ENCODE data around the gene XRN2. TPM values are rescaled to one million over a fixed set of nuclear protein-coding genes. Genes with fewer than 3 reads are reported as not detected.

XRN2 gene
- total and polyA plus RNA-seq, 9 donors = 35.8 to 65.8 (median 50.2) TPM

DNA sequence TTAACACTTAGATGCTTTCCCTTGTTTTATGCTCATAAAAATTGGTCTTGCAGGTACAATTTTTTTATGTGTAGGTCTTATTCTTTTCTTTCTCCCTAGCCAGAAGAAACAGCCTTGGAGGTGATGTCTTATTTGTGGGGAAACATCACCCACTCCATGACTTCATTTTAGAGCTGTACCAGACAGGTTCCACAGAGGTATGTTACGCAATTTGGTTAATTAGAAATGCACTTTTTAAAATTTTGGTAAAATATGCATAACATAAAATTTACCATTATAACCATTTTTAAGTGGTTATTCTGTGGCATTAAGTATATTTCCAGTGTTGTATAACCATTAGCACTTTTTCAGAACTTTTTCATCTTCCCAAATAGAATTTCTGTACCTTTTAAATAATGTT is 52.9 kb downstream of the XRN2 start:
- no peaks in the 10 kb centered on the region for H3K9me3 ChIP-seq
- no peaks in the 10 kb centered on the region for H3K36me3 ChIP-seq
- intact Hi-C loops (cut with DNase I) = no loop called here
- H3K4me1 ChIP-seq (ENCODE audit: insufficient read depth) = no peaks in the 10 kb centered on the region
- TF ChIP-seq EP300 (IDR thresholded peaks at IDR 0.05) (no peak), POLR2A (IDR thresholded peaks at IDR 0.05) (no peak)
- TF ChIP-seq, protein P1, sequence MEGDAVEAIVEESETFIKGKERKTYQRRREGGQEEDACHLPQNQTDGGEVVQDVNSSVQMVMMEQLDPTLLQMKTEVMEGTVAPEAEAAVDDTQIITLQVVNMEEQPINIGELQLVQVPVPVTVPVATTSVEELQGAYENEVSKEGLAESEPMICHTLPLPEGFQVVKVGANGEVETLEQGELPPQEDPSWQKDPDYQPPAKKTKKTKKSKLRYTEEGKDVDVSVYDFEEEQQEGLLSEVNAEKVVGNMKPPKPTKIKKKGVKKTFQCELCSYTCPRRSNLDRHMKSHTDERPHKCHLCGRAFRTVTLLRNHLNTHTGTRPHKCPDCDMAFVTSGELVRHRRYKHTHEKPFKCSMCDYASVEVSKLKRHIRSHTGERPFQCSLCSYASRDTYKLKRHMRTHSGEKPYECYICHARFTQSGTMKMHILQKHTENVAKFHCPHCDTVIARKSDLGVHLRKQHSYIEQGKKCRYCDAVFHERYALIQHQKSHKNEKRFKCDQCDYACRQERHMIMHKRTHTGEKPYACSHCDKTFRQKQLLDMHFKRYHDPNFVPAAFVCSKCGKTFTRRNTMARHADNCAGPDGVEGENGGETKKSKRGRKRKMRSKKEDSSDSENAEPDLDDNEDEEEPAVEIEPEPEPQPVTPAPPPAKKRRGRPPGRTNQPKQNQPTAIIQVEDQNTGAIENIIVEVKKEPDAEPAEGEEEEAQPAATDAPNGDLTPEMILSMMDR (IDR thresholded peaks at IDR 0.05) = no peak
- H3K27me3 ChIP-seq = no peaks in the 10 kb centered on the region
- no peak overlapping the region for H3K4me3 ChIP-seq
- 2 to 96% (median 46%) methylated on average over 1 of the region's 1 CpG for WGBS, 3 donors
- H3K27ac ChIP-seq = no peak overlapping the region
- no peak for DNase-seq

DNA sequence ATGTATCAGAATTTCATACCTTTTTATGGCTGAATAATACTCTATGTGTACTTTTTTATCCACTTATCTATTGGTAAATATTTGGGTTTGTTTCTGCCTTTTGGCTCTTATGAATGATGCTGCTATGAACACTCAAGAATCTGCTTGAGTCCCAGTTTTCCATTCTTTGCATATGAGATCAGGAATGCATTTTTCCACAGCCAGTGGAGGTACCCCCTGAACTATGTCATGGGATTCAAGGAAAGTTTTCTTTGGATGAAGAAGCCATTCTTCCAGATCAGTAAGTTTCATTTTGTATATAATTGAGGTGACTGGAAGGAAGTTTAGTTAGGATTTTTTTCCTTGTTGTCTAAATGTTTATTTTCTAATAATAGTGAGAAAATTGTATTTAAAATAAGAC is 53.3 kb downstream of the XRN2 start:
- no peaks in the 10 kb centered on the region for H3K4me1 ChIP-seq (ENCODE audit: insufficient read depth)
- TF ChIP-seq, protein P1 (IDR thresholded peaks at IDR 0.05) = no peak
- no peak for TF ChIP-seq EP300 (IDR thresholded peaks at IDR 0.05)
- no peak for TF ChIP-seq POLR2A (IDR thresholded peaks at IDR 0.05)
- no peak overlapping the region for H3K27ac ChIP-seq
- no peaks in the 10 kb centered on the region for H3K36me3 ChIP-seq
- no peaks in the 10 kb centered on the region for H3K9me3 ChIP-seq
- intact Hi-C loops (cut with DNase I) = no loop called here
- H3K27me3 ChIP-seq = no peaks in the 10 kb centered on the region
- DNase-seq = no peak
- H3K4me3 ChIP-seq = no peak overlapping the region

DNA sequence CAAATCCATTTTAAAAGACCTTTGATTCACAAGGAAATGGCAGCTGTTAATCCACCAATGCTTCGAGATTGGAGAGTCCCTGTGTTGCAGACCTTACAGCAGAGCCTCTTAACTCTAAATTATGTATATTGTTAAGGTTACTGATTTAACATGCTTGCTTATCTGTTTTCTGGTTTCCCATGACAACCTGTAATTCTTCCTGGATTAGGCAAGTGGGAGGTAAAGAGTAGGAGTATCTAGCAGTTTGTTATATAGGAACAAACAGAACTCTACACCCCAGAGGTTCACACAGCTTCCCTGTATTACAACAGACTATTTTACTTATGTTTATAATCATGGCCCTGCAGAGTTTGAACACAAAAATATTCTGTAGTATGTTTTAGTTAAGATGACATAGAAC is 54.7 kb downstream of the XRN2 start:
- no peak for TF ChIP-seq EP300 (IDR thresholded peaks at IDR 0.05)
- TF ChIP-seq, protein P1 (IDR thresholded peaks at IDR 0.05) = no peak
- TF ChIP-seq POLR2A (IDR thresholded peaks at IDR 0.05) = no peak
- Histone ChIP-seq H3K27me3 (no peaks in the 10 kb centered on the region), H3K4me3 (no peak overlapping the region), H3K9me3 (no peaks in the 10 kb centered on the region), H3K27ac (no peak overlapping the region), H3K36me3 (no peaks in the 10 kb centered on the region), H3K4me1 (ENCODE audit: insufficient read depth) (no peaks in the 10 kb centered on the region)
- intact Hi-C loops (cut with DNase I) = no loop called here
- DNase-seq = no peak
- 31 to 34% (median 34%) methylated on average over 1 of the region's 1 CpG for WGBS, 3 donors

DNA sequence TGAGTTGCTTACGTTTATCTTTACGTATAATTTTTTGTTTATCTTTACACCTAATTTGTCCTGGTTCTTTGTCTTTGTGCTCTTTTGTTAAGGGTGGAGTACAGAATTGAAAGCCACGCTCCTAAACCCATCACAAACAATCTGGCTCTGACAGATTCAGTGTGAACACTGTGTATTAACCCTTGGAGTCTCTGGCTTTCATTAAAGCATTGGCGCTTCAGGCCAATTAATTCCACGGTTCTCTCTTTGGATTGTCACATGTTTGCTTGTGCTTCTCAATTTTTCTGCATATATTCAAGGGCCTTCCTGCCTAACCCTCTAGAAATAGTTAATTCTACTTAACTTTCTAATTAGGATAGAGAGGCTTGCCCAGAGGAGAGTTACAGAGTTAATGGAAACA is 55.6 kb downstream of the XRN2 start:
- Histone ChIP-seq H3K4me3 (no peak overlapping the region), H3K36me3 (no peaks in the 10 kb centered on the region), H3K27ac (no peak overlapping the region), H3K27me3 (no peaks in the 10 kb centered on the region), H3K4me1 (ENCODE audit: insufficient read depth) (no peaks in the 10 kb centered on the region), H3K9me3 (no peaks in the 10 kb centered on the region)
- TF ChIP-seq, protein P1 (IDR thresholded peaks at IDR 0.05) = no peak
- TF ChIP-seq POLR2A (IDR thresholded peaks at IDR 0.05) = no peak
- no peak for TF ChIP-seq EP300 (IDR thresholded peaks at IDR 0.05)
- DNase-seq = no peak
- WGBS, 3 donors = 94 to 96% (median 96%) methylated on average over 5 of the region's 5 CpGs
- intact Hi-C loops (cut with DNase I) = no loop called here

DNA sequence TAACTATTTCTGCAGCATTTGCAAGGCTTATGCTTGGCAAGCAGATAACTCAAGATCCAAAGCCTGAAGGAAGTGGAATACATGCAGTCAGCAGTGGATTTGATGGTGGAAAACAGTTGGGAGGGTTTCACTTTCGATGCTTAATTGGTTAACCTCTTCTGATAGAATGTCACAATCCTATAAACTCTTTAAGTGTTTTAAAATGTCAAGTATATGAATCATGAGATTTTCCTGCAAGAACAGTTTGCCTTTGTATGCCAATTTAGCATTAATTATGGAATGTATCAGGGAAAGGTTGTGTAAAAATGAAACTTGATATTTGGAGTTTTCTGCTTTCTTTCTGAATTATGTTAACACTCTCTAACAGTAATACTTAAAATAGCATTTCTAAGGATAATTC is 57.6 kb downstream of the XRN2 start:
- Histone ChIP-seq H3K4me3 (no peak overlapping the region), H3K36me3 (no peaks in the 10 kb centered on the region), H3K9me3 (no peaks in the 10 kb centered on the region), H3K27ac (no peak overlapping the region), H3K27me3 (no peaks in the 10 kb centered on the region), H3K4me1 (ENCODE audit: insufficient read depth) (no peaks in the 10 kb centered on the region)
- intact Hi-C loops (cut with DNase I) = no loop called here
- TF ChIP-seq, protein P1 (IDR thresholded peaks at IDR 0.05) = no peak
- no peak for TF ChIP-seq POLR2A (IDR thresholded peaks at IDR 0.05)
- no peak for TF ChIP-seq EP300 (IDR thresholded peaks at IDR 0.05)
- no peak for DNase-seq
- 86 to 92% (median 91%) methylated on average over 1 of the region's 1 CpG for WGBS, 3 donors

All from ovary (tissue), 9 donors.